ENCODE results near the gene ALAD. TPM values are rescaled to one million over a fixed set of nuclear protein-coding genes. Genes with fewer than 3 reads are reported as not detected.

Gene ALAD
- total and polyA plus RNA-seq, 5 donors = 29.9 to 43.6 (median 41.3) TPM

GRCh38 chr9:113359385-113359784 lies 41.7 kb downstream of the ALAD start:
- H3K9me3 ChIP-seq (ENCODE audit: control insufficient read depth, low read length) = no peaks in the 10 kb centered on the region
- no peak overlapping the region for H3K27ac ChIP-seq (ENCODE audit: low read length)
- WGBS = 90% methylated on average over 1 of the region's 1 CpG
- intact Hi-C loops (cut with DNase I) = no loop called here
- no peaks in the 10 kb centered on the region for H3K27me3 ChIP-seq (ENCODE audit: control insufficient read depth, insufficient read depth)
- ATAC-seq (no peak), DNase-seq (no peak)
- no peak overlapping the region for H3K4me3 ChIP-seq (ENCODE audit: low read length)
- H3K4me1 ChIP-seq (ENCODE audit: control insufficient read depth, insufficient read depth, low read length) = no peaks in the 10 kb centered on the region

DNA sequence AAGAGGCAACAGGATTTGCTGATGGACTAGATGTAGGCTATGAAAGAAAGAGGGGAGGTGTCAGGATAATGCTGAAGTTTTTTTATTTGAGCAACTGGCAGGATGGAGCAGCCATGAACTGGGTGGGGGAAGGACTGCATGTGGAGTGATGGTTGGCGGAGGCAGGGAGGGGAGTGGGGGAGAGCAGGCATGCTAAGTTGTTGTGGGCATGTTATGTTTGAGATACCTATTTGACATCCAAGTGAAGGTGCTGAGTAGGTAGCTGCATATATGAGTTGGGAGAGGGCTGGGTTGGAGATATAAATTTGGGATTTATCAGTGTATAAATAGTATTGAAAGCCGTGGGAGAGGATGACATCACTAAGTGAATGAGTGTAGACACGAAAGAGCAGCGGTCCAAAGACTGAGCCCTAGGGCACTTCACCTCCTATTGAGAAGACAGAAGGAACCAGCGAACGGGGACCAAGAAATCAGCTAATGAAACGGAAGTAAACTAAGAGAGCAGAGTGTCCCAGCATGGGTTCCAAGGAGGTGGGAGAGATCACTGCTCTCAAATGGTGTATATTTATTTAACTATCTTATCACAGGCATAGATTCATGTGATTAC lies 44.3 kb downstream of the ALAD start:
- intact Hi-C loops (cut with DNase I) = no loop called here
- no peaks in the 10 kb centered on the region for H3K9me3 ChIP-seq (ENCODE audit: control insufficient read depth, low read length)
- no peak for ATAC-seq
- H3K4me3 ChIP-seq (ENCODE audit: low read length) = no peak overlapping the region
- no peak for DNase-seq
- H3K27ac ChIP-seq (ENCODE audit: low read length) = no peak overlapping the region
- no peaks in the 10 kb centered on the region for H3K4me1 ChIP-seq (ENCODE audit: control insufficient read depth, insufficient read depth, low read length)
- H3K27me3 ChIP-seq (ENCODE audit: control insufficient read depth, insufficient read depth) = no peaks in the 10 kb centered on the region
- 56% methylated on average over 7 of the region's 7 CpGs for WGBS

DNA sequence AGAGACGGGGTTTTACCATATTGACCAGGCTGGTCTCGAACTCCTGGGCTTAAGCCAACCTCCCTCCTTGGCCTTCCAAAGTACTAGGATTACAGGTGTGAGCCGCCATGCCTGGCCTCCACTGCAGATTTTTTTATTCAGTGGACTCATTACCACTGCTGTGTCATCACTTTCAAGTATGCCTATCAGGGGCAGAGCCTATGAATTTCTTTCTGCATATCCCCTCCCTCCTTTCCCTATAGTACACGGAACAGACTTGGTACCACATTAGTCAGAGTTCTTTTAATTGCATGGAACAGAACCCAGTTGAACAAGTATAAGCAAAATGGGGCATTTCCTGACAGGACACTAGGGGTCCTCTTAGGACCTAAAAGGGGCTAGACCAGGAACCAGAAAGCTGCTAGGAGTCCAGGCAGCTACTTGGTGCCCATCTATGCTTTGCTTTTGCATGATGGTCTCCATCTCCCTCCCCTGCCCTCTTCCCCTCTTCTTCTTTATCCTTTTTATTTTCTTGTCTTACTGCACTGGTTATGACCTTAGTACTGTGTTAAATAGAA lies 46.0 kb downstream of the ALAD start:
- H3K27ac ChIP-seq (ENCODE audit: low read length) = no peak overlapping the region
- H3K4me1 ChIP-seq (ENCODE audit: control insufficient read depth, insufficient read depth, low read length) = peaks cover 2% of the 10 kb centered on the region
- H3K4me3 ChIP-seq (ENCODE audit: low read length) = no peak overlapping the region
- ATAC-seq (no peak), DNase-seq (no peak)
- WGBS = 80% methylated on average over 4 of the region's 4 CpGs
- H3K9me3 ChIP-seq (ENCODE audit: control insufficient read depth, low read length) = no peaks in the 10 kb centered on the region
- no peaks in the 10 kb centered on the region for H3K27me3 ChIP-seq (ENCODE audit: control insufficient read depth, insufficient read depth)
- intact Hi-C loops (cut with DNase I) = no loop called here

- H3K4me3 ChIP-seq (ENCODE audit: low read length) = no peak overlapping the region
- intact Hi-C loops (cut with DNase I) = no loop called here
- ATAC-seq = no peak
- H3K4me1 ChIP-seq (ENCODE audit: control insufficient read depth, insufficient read depth, low read length) = peaks cover 6% of the 10 kb centered on the region
- no peaks in the 10 kb centered on the region for H3K9me3 ChIP-seq (ENCODE audit: control insufficient read depth, low read length)
- H3K27ac ChIP-seq (ENCODE audit: low read length) = no peak overlapping the region
- DNase-seq = no peak
- WGBS = 63% methylated on average over 1 of the region's 1 CpG
- H3K27me3 ChIP-seq (ENCODE audit: control insufficient read depth, insufficient read depth) = no peaks in the 10 kb centered on the region
Measured at GRCh38 chr9:113352411-113352810, 48.7 kb downstream of the ALAD start.

DNA sequence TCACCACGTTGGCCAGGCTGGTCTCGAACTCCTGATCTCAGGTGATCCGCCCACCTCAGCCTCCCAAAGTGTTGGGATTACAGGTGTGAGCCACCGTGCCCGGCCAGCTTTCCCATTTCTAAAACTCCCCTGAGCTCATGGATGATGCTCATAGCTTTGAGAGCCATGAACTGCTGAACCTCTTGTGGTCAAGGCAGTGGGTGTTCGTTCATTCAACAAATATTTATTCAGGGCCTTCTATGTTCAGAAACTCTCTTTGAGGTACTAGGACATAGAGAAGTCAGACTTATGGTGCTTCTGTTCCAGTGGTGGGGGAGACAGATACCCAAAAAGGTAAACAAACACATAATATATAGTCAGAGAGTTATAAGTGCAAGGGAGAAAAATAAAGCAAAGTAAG lies 49.1 kb downstream of the ALAD start:
- H3K27ac ChIP-seq (ENCODE audit: low read length) = no peak overlapping the region
- H3K4me3 ChIP-seq (ENCODE audit: low read length) = no peak overlapping the region
- intact Hi-C loops (cut with DNase I) = no loop called here
- WGBS = 84% methylated on average over 6 of the region's 6 CpGs
- no peaks in the 10 kb centered on the region for H3K27me3 ChIP-seq (ENCODE audit: control insufficient read depth, insufficient read depth)
- no peaks in the 10 kb centered on the region for H3K9me3 ChIP-seq (ENCODE audit: control insufficient read depth, low read length)
- peaks cover 6% of the 10 kb centered on the region for H3K4me1 ChIP-seq (ENCODE audit: control insufficient read depth, insufficient read depth, low read length)
- DNase-seq (no peak), ATAC-seq (no peak)

DNA sequence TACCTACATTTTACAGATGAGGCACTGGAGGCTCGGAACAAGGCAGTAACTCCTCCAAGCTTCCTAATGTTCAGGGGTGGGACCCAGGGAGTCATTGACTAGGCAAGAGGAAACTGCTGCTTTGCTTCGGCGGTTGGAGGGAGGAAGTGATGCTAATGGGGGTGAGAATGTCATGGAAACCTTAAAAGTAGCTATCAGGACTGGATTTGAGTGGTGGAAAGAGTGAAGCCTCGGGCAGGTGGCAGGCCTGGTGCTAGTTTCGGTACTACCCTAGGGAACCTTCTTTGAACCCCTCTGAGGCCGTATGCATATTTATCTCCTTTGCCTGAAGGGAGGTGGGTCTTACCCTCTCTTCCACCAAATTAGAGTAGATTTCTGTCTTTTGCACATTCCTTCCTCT lies 50.1 kb downstream of the ALAD start:
- Histone ChIP-seq H3K4me3 (ENCODE audit: low read length) (no peak overlapping the region), H3K9me3 (ENCODE audit: control insufficient read depth, low read length) (no peaks in the 10 kb centered on the region), H3K4me1 (ENCODE audit: control insufficient read depth, insufficient read depth, low read length) (peaks cover 6% of the 10 kb centered on the region), H3K27ac (ENCODE audit: low read length) (no peak overlapping the region), H3K27me3 (ENCODE audit: control insufficient read depth, insufficient read depth) (no peaks in the 10 kb centered on the region)
- DNase-seq (no peak), ATAC-seq (peak in 1 of 2 donors; percentile 41)
- WGBS = 41% methylated on average over 6 of the region's 6 CpGs
- intact Hi-C loops (cut with DNase I) = no loop called here

DNA sequence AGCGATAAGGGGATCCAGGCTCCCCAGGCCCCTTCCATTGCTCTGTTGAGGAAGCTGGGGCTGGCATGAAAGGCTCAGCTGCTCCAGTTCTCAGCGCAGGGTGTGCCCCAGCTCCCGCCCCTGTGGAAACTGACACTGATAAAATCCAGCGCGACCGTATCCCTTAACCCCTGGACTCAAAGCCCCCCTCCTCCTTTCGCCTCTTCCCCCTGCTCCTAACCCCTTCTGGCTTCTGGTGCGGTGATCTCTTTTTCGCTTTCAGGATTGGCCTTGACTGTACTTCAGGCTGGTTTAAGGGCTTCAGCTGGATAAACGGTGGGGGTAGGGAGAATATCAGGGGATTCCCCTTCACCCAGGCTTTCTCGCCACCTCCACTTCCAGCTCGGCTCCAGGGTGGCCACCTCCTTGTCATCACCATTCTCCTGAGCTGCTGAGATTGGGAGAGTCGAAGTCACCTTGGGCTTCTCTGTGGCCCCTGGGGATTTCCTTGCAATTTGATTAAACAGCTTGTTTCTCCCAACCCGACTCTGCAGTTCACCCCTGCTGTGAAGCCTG lies 50.9 kb downstream of the ALAD start:
- H3K9me3 ChIP-seq (ENCODE audit: control insufficient read depth, low read length) = no peaks in the 10 kb centered on the region
- peaks cover 6% of the 10 kb centered on the region for H3K4me1 ChIP-seq (ENCODE audit: control insufficient read depth, insufficient read depth, low read length)
- peak overlapping the region; percentile 82 for H3K4me3 ChIP-seq (ENCODE audit: low read length)
- intact Hi-C loops (cut with DNase I) = no loop called here
- DNase-seq (no peak), ATAC-seq (peak in 1 of 2 donors; percentile 36)
- H3K27ac ChIP-seq (ENCODE audit: low read length) = no peak overlapping the region
- WGBS = 9% methylated on average over 14 of the region's 14 CpGs
- H3K27me3 ChIP-seq (ENCODE audit: control insufficient read depth, insufficient read depth) = no peaks in the 10 kb centered on the region

DNA sequence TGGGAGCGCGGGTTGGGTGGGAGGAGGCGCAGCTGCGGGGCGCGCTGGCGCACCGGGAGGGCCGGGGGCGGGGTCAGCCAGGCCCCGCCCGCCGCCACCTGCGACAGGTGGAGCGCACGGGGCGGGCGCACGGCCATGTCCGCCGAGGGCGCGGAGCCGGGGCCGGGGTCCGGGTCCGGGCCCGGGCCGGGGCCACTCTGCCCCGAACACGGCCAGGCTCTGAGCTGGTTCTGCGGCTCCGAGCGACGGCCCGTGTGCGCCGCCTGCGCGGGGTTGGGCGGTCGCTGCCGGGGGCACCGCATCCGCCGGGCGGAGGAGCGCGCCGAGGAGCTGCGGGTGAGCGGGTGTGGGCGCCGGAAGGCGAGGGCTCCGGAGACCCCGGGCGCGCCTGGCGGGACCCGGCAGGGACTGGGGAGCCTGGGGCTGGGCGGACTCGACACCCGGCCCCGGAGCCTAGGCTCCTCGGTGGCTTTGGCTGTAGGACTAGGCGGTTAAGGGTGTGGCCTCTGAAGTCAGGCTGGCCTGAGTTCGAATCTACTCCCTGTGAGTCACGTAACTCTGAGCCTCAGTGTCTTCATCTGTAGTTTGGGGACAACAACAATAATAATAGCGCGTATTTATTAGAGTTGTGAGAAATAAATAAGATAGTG lies 51.5 kb downstream of the ALAD start, which contains the start of gene BSPRY:
TSS of gene BSPRY (plus strand) at position 97 of the 650 bp plus-strand sequence. CDS start at position 136, 39 bp downstream.
- Histone ChIP-seq H3K27me3 (ENCODE audit: control insufficient read depth, insufficient read depth) (no peaks in the 10 kb centered on the region), H3K9me3 (ENCODE audit: control insufficient read depth, low read length) (no peaks in the 10 kb centered on the region), H3K4me3 (ENCODE audit: low read length) (peak within 1 kb of the TSS; percentile 82), H3K4me1 (ENCODE audit: control insufficient read depth, insufficient read depth, low read length) (peaks cover 6% of the 10 kb centered on the region), H3K27ac (ENCODE audit: low read length) (no peak within 1 kb of the TSS)
- intact Hi-C loops (cut with DNase I) = no loop called here
- WGBS = 2% methylated on average over 71 of the region's 71 CpGs
- ATAC-seq (peak; percentile 36 to 57), DNase-seq (peak in 1 of 3 donors; percentile 55)

DNA sequence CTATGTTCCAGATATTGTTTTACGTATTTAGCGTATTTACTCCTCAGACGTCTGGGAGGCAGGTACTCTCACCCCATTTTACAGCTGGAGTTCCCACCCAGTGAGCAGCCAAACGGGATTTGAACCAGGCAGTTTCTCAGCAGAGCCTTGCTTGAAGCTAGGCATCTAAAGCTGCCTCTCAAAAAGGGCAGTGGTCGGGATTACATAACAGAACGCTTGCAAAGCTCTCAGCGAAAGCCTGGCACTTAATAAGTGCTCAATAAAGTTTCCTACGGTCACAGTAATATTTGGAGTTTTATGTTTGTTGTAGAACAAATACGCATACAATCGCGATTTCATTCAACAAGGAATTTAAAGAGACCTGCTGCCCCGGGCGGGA lies 52.0 kb downstream of the ALAD start:
- intact Hi-C loops (cut with DNase I) = no loop called here
- H3K9me3 ChIP-seq (ENCODE audit: control insufficient read depth, low read length) = no peaks in the 10 kb centered on the region
- WGBS = 33% methylated on average over 13 of the region's 13 CpGs

GRCh38 chr9:113348437-113348836 lies 52.6 kb downstream of the ALAD start:
- Histone ChIP-seq H3K9me3 (ENCODE audit: control insufficient read depth, low read length) (no peaks in the 10 kb centered on the region), H3K4me3 (ENCODE audit: low read length) (no peak overlapping the region), H3K27me3 (ENCODE audit: control insufficient read depth, insufficient read depth) (no peaks in the 10 kb centered on the region), H3K4me1 (ENCODE audit: control insufficient read depth, insufficient read depth, low read length) (peaks cover 6% of the 10 kb centered on the region), H3K27ac (ENCODE audit: low read length) (no peak overlapping the region)
- intact Hi-C loops (cut with DNase I) = no loop called here
- 87% methylated on average over 3 of the region's 3 CpGs for WGBS
- DNase-seq (no peak), ATAC-seq (no peak)

More for the DNA sequence above, 52.0 kb downstream of the ALAD start:
- DNase-seq (no peak), ATAC-seq (no peak)
- H3K27ac ChIP-seq (ENCODE audit: low read length) = no peak overlapping the region
- no peaks in the 10 kb centered on the region for H3K27me3 ChIP-seq (ENCODE audit: control insufficient read depth, insufficient read depth)
- H3K4me3 ChIP-seq (ENCODE audit: low read length) = peak overlapping the region; percentile 82
- H3K4me1 ChIP-seq (ENCODE audit: control insufficient read depth, insufficient read depth, low read length) = peaks cover 6% of the 10 kb centered on the region

DNA sequence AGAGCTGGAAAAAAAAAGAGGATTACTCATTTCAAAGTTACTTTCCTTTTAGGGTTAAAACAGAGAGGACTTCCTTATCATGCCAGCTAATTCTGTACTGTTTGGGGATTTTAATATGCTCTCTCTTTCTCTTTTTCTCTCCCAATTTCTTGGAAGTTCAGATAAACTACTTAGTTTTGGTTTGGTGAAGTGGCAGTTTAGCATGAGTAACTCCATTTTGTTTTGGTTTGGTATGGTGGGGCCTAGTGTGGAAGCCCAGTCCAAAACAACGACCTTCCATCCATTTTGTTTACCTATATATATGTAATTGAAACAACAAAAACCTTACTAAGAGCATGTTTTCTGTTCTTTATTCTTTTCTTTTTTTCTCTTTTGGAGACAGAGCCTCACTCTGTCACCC lies 55.4 kb downstream of the ALAD start:
- Histone ChIP-seq H3K9me3 (ENCODE audit: control insufficient read depth, low read length) (no peaks in the 10 kb centered on the region), H3K4me1 (ENCODE audit: control insufficient read depth, insufficient read depth, low read length) (peaks cover 9% of the 10 kb centered on the region), H3K27ac (ENCODE audit: low read length) (no peak overlapping the region), H3K4me3 (ENCODE audit: low read length) (no peak overlapping the region), H3K27me3 (ENCODE audit: control insufficient read depth, insufficient read depth) (no peaks in the 10 kb centered on the region)
- 46% methylated on average over 1 of the region's 1 CpG for WGBS
- DNase-seq (no peak), ATAC-seq (no peak)
- intact Hi-C loops (cut with DNase I) = no loop called here

Measured in right cardiac atrium (tissue), 5 donors.